IMR-90 (cell line): ENCODE data around the gene CCDC146. TPM values are rescaled to one million over a fixed set of nuclear protein-coding genes. Genes with fewer than 3 reads are reported as not detected.

Source experiments
- ATAC-seq: fragments of 200-7000 bp; cut with Tn5 transposase; 2 replicates; pipeline ENCODE4 v1.9.1; 2020; ENCODE audit warnings: low read depth, mild to moderate bottlenecking, moderate library complexity
- BruUV-seq: library from RNA; stranded (reverse); fragments of 400-500 nt; replicated peaks from 2 replicates; lab custom pipeline; 2021; lab: Mats Ljungman, UMichigan
- CTCF ChIA-PET: fragments of 300-600 bp; formaldehyde crosslinking; extraction: SDS; loops from one replicate; lab custom pipeline; 2021; ENCODE audit warnings: antibody characterized with exemption; lab: Yijun Ruan, JAX
- POLR2A ChIA-PET: fragments of 300-600 bp; sonication (Branson Sonifier 250); formaldehyde crosslinking; loops from one replicate; lab custom pipeline; 2022; ENCODE audit warnings: antibody characterized with exemption; ENCODE audit not compliant: unreplicated experiment; lab: Charles Lee
- DNase-seq: peaks from one replicate; pipeline ENCODE4 v3.0.0; 2013
- H2AFZ ChIP-seq: replicated peaks from 2 replicates; pipeline ENCODE3; 2013; ENCODE audit warnings: low read length, mild to moderate bottlenecking; ENCODE audit not compliant: poor library complexity
- H2AK5ac ChIP-seq: 2 replicates; pipeline ENCODE4 v1.6.1; 2013; ENCODE audit warnings: low read depth, low read length, inconsistent platforms
- H2AK9ac ChIP-seq: replicated peaks from 2 replicates; pipeline ENCODE3; 2013; ENCODE audit warnings: mild to moderate bottlenecking, low read depth, low read length, moderate library complexity; ENCODE audit not compliant: poor library complexity
- H2BK120ac ChIP-seq: 2 replicates; pipeline ENCODE4 v1.6.1; 2013; ENCODE audit warnings: low read depth, low read length, inconsistent platforms
- H2BK15ac ChIP-seq: 3 replicates; pipeline ENCODE4 v1.6.1; 2013; ENCODE audit warnings: low read depth, low read length, inconsistent platforms
- H2BK20ac ChIP-seq: 2 replicates; pipeline ENCODE4 v1.6.1; 2013; ENCODE audit warnings: low read depth, mild to moderate bottlenecking, inconsistent platforms, low read length, moderate library complexity
- H2BK5ac ChIP-seq: 2 replicates; pipeline ENCODE4 v1.6.1; 2013; ENCODE audit warnings: mild to moderate bottlenecking, low read depth, low read length, inconsistent platforms; ENCODE audit not compliant: poor library complexity, severe bottlenecking
- H3K14ac ChIP-seq: replicated peaks from 2 replicates; pipeline ENCODE4 v1.6.1; 2013; ENCODE audit warnings: low read depth, low read length, inconsistent platforms
- H3K18ac ChIP-seq: 2 replicates; pipeline ENCODE4 v1.6.1; 2013; ENCODE audit warnings: low read depth, low read length, control low read depth
- H3K23ac ChIP-seq: 2 replicates; pipeline ENCODE4 v1.6.1; 2013; ENCODE audit warnings: low read depth, low read length, inconsistent platforms
- H3K27ac ChIP-seq: 2 replicates; pipeline ENCODE4 v1.5.1; 2013; ENCODE audit warnings: mild to moderate bottlenecking, control low read depth, low read length; ENCODE audit not compliant: insufficient read depth
- H3K27me3 ChIP-seq: 2 replicates; pipeline ENCODE4 v1.6.1; 2013; ENCODE audit warnings: low read length; ENCODE audit not compliant: control insufficient read depth, insufficient read depth
- H3K36me3 ChIP-seq: 2 replicates; pipeline ENCODE4 v1.6.1; 2013; ENCODE audit warnings: low read length, mixed read lengths; ENCODE audit not compliant: control insufficient read depth, insufficient read depth
- H3K4ac ChIP-seq: 2 replicates; pipeline ENCODE4 v1.6.1; 2013; ENCODE audit warnings: low read depth, low read length, inconsistent platforms
- H3K4me1 ChIP-seq: 2 replicates; pipeline ENCODE4 v1.6.1; 2013; ENCODE audit warnings: low read length, mixed read lengths; ENCODE audit not compliant: control insufficient read depth, insufficient read depth
- H3K4me2 ChIP-seq: 2 replicates; pipeline ENCODE4 v1.6.1; 2013; ENCODE audit warnings: low read depth, mild to moderate bottlenecking, control low read depth, low read length, moderate library complexity
- H3K4me3 ChIP-seq: 2 replicates; pipeline ENCODE4 v1.5.1; 2013; ENCODE audit warnings: low read depth, mild to moderate bottlenecking, control low read depth, low read length, moderate library complexity; ENCODE audit not compliant: insufficient read depth
- H3K56ac ChIP-seq: 2 replicates; pipeline ENCODE4 v1.6.1; 2013; ENCODE audit warnings: low read length, inconsistent platforms; ENCODE audit not compliant: insufficient read depth; ENCODE audit errors: extremely low read depth
- H3K79me1 ChIP-seq, 2 experiments: 2 replicates each; pipeline ENCODE4 v1.6.1; 2013; ENCODE audit warnings: low read length in 2 of 2, inconsistent platforms in 1 of 2, low read depth in 1 of 2
- H3K9ac ChIP-seq: 2 replicates; pipeline ENCODE4 v1.6.1; 2013; ENCODE audit warnings: low read depth, low read length, control low read depth
- H3K9me1 ChIP-seq: 2 replicates; pipeline ENCODE4 v1.6.1; 2013; ENCODE audit warnings: low read length, inconsistent platforms; ENCODE audit not compliant: insufficient read depth
- H3K9me3 ChIP-seq: 2 replicates; pipeline ENCODE4 v1.6.1; 2013; ENCODE audit warnings: low read length; ENCODE audit not compliant: control insufficient read depth, insufficient read depth
- H4K20me1 ChIP-seq: 2 replicates; pipeline ENCODE4 v1.6.1; 2013; ENCODE audit warnings: low read length, inconsistent platforms; ENCODE audit not compliant: insufficient read depth
- H4K5ac ChIP-seq: 2 replicates; pipeline ENCODE4 v1.6.1; 2013; ENCODE audit warnings: mild to moderate bottlenecking, low read depth, low read length, control low read depth
- H4K8ac ChIP-seq, 2 experiments: 2 replicates each; pipeline ENCODE4 v1.6.1; 2013; ENCODE audit warnings: low read depth in 2 of 2, low read length in 2 of 2, control low read depth in 1 of 2, inconsistent platforms in 1 of 2
- H4K91ac ChIP-seq: 2 replicates; pipeline ENCODE4 v1.6.1; 2013; ENCODE audit warnings: low read depth, low read length, inconsistent platforms; ENCODE audit not compliant: insufficient read depth
- BHLHE40 ChIP-seq: fragments of 150-350 bp; IDR thresholded peaks from 2 replicates; pipeline ENCODE4 v1.6.1; 2016; ENCODE audit warnings: mild to moderate bottlenecking, low read depth, low read length
- CEBPB ChIP-seq: IDR thresholded peaks from 2 replicates; pipeline ENCODE4 v1.6.1; 2012; ENCODE audit warnings: low read depth, low read length, improper control_type of control experiment
- CHD1 ChIP-seq: IDR thresholded peaks from 2 replicates; pipeline ENCODE4 v1.6.1; 2012; ENCODE audit warnings: low read depth, low read length, improper control_type of control experiment
- CTCF ChIP-seq: conservative IDR thresholded peaks from 2 replicates; pipeline ENCODE4 v1.5.1; 2012; ENCODE audit warnings: mild to moderate bottlenecking, low read depth, low read length, improper control_type of control experiment
- ELK1 ChIP-seq: fragments of 150-350 bp; IDR thresholded peaks from 2 replicates; pipeline ENCODE4 v1.6.1; 2016; ENCODE audit warnings: low read depth, mild to moderate bottlenecking, low read length, moderate library complexity, borderline replicate concordance
- FOS ChIP-seq: fragments of 150-350 bp; IDR thresholded peaks from 2 replicates; pipeline ENCODE4 v1.6.1; 2016; ENCODE audit warnings: low read depth, low read length
- MAFK ChIP-seq: IDR thresholded peaks from 2 replicates; pipeline ENCODE4 v1.6.1; 2012; ENCODE audit warnings: low read depth, low read length, improper control_type of control experiment
- MAZ ChIP-seq: IDR thresholded peaks from 2 replicates; pipeline ENCODE4 v1.6.1; 2012; ENCODE audit warnings: low read depth, mild to moderate bottlenecking, low read length, improper control_type of control experiment, moderate library complexity, borderline replicate concordance
- MXI1 ChIP-seq: IDR thresholded peaks from 2 replicates; pipeline ENCODE4 v1.6.1; 2012; ENCODE audit warnings: low read depth, mild to moderate bottlenecking, low read length, moderate library complexity, borderline replicate concordance
- NFE2L2 ChIP-seq: fragments of 150-350 bp; IDR thresholded peaks from 2 replicates; pipeline ENCODE4 v1.6.1; 2016; ENCODE audit warnings: low read depth, mild to moderate bottlenecking, low read length
- RAD21 ChIP-seq: IDR thresholded peaks from 2 replicates; pipeline ENCODE4 v1.6.1; 2012; ENCODE audit warnings: low read length, improper control_type of control experiment
- RFX5 ChIP-seq: IDR thresholded peaks from 2 replicates; pipeline ENCODE4 v1.8.0; 2012; ENCODE audit warnings: low read depth, mild to moderate bottlenecking, low read length, moderate library complexity
- SMC3 ChIP-seq: fragments of 150-350 bp; IDR thresholded peaks from 2 replicates; pipeline ENCODE4 v1.6.1; 2016; ENCODE audit warnings: low read depth, mild to moderate bottlenecking, antibody characterized with exemption, low read length, moderate library complexity
- USF2 ChIP-seq: fragments of 150-350 bp; IDR thresholded peaks from 2 replicates; pipeline ENCODE4 v1.6.1; 2017; ENCODE audit warnings: mild to moderate bottlenecking, antibody characterized with exemption, low read length, low read depth
- WGBS, 2 experiments: methylation state at CpG; one replicate each; pipeline versions ENCODE4 v1.1.5 to v1.1.7; 2013; ENCODE audit warnings: missing lambda C conversion rate in 2 of 2; ENCODE audit not compliant: insufficient read length in 1 of 2; ENCODE audit errors: extremely low coverage in 2 of 2; 5-methylcytosine and 5-hydroxymethylcytosine counted together
- dilution Hi-C: fragments of 300-500 bp; cut with HindIII; formaldehyde crosslinking; loops from one replicate; pipeline ENCODE4 v1.14.3; 2018; ENCODE audit warnings: low sequenced_read_pairs; ENCODE audit not compliant: unreplicated experiment
- in situ Hi-C: fragments of 300-500 bp; cut with MboI; formaldehyde crosslinking; loops from 3 replicates; pipeline ENCODE4 v1.14.3; 2019; ENCODE audit warnings: low sequenced_read_pairs, inconsistent platforms, mixed read lengths
- intact Hi-C: fragments of 100-400 bp; cut with micrococcal nuclease; formaldehyde crosslinking; loops from 2 replicates; pipeline ENCODE4 v1.10.0; 2022
- polyA plus RNA-seq, 3 experiments: library from polyadenylated mRNA; depleted of rRNA; stranded (reverse); fragments of >200 nt; gene quantifications; 2 replicates each; pipeline ENCODE4 v1.2.3, GENCODE V29; 2012; ENCODE audit warnings: low replicate concordance in 1 of 3
- total RNA-seq: library from RNA; depleted of rRNA; stranded (reverse); fragments of >200 nt; gene quantifications from 2 replicates; pipeline ENCODE4 v1.2.3, GENCODE V29; 2012

CCDC146 gene
- total and polyA plus RNA-seq, 2 of the 4 experiments (the other 2 are of a cell fraction) = 0.54 to 1.7 TPM

GRCh38 chr7:77315182-77315591, 192.8 kb downstream of the CCDC146 start:
- Histone ChIP-seq H2BK20ac (no peak overlapping the region), H4K8ac (no peak overlapping the region), H3K79me1 (no peaks in the 10 kb centered on the region), H3K9me3 (no peaks in the 10 kb centered on the region), H2AFZ (no peak overlapping the region), H3K27ac (no peak overlapping the region), H2BK120ac (no peak overlapping the region), H3K23ac (no peak overlapping the region), H3K14ac (no peak overlapping the region), H3K18ac (no peak overlapping the region), H3K9me1 (peaks cover 2% of the 10 kb centered on the region; the same call in 1 of the 2 replicates), H3K36me3 (peaks cover 5% of the 10 kb centered on the region; the same call in 1 of the 2 replicates), H3K4me2 (no peak overlapping the region), H3K27me3 (no peaks in the 10 kb centered on the region), H2BK15ac (no peak overlapping the region), H2AK9ac (no peak overlapping the region), H3K4me3 (no peak overlapping the region), H4K91ac (no peak overlapping the region), H3K4ac (no peak overlapping the region), H2AK5ac (no peak overlapping the region), H2BK5ac (no peak overlapping the region), H4K5ac (no peak overlapping the region), H3K56ac (no peak overlapping the region), H3K9ac (no peak overlapping the region), H4K20me1 (no peaks in the 10 kb centered on the region), H3K4me1 (peaks cover 2% of the 10 kb centered on the region)
- in situ Hi-C loops = no loop called here
- peak; percentile 32 for DNase-seq
- TF ChIP-seq NFE2L2 (no peak), SMC3 (no peak), CHD1 (no peak), FOS (no peak), CEBPB (no peak), RFX5 (no peak), CTCF (no peak), ELK1 (no peak), MAZ (no peak), MXI1 (no peak), MAFK (no peak), RAD21 (no peak), BHLHE40 (no peak), USF2 (no peak)
- ATAC-seq = 0 out of 2 replicates have a peak, but pooled peaks have one; percentile 24
- POLR2A ChIA-PET = no interaction called here
- intact Hi-C loops = no loop called here
- BruUV-seq = no TSS peak
- dilution Hi-C loops = no loop called here
- CTCF ChIA-PET = interaction anchor here (0.6 kb wide), 1 partner anchor 110 kb away, joined by 3 read pairs; no protein-coding TSS in a partner anchor
- 100% methylated on average over 2 of the region's 3 CpGs; no CpG with 5 or more reads in 1 of the 2 experiments for WGBS, 2 experiments
